ENCODE data around the gene FOXP1.

Gene FOXP1

DNA sequence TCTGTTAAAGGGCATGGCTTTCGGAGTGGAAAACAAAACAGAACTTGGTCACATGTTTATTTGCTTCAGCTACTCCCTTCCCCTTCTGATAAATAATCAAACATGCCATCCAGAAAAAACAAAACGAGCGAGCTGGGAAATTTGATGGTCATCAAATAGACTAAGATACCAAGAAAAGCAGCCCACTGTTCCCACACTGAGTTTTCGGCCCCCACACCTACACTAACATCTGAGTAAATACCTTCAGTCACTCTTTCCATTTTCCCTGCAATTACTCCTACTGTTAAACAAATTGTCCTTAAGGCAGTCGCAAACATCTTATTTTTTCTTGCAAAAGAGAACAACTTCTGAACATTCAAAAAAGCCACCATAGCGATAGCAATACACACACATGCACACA is 454.6 kb downstream of the FOXP1 start:
- peak overlapping the region; percentile 95 for H3K27ac ChIP-seq
- TF ChIP-seq, protein P1, sequence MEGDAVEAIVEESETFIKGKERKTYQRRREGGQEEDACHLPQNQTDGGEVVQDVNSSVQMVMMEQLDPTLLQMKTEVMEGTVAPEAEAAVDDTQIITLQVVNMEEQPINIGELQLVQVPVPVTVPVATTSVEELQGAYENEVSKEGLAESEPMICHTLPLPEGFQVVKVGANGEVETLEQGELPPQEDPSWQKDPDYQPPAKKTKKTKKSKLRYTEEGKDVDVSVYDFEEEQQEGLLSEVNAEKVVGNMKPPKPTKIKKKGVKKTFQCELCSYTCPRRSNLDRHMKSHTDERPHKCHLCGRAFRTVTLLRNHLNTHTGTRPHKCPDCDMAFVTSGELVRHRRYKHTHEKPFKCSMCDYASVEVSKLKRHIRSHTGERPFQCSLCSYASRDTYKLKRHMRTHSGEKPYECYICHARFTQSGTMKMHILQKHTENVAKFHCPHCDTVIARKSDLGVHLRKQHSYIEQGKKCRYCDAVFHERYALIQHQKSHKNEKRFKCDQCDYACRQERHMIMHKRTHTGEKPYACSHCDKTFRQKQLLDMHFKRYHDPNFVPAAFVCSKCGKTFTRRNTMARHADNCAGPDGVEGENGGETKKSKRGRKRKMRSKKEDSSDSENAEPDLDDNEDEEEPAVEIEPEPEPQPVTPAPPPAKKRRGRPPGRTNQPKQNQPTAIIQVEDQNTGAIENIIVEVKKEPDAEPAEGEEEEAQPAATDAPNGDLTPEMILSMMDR (conservative IDR thresholded peaks at IDR 0.05), result no peak

DNA sequence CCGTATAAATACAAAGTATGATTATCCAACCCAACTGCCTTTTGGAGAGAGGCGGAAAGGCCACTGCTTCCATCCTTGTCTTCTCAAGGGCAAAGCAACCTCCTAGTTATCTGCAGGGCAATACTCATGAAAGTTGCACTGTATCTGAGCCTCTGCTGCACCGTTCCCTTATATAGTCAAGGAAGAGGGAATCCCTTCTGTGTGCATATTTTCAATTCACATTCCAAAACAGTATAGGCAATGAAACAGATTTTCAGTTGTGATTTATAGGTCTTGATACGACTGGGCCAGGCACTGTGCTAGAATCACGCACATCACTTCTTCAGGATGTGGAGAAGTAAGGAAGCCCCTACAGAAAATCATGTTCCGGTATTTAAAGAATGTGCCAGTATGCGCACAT is 455.7 kb downstream of the FOXP1 start:
- TF ChIP-seq, protein P1 (conservative IDR thresholded peaks at IDR 0.05), result no peak
- peak overlapping the region; percentile 95 for H3K27ac ChIP-seq

DNA sequence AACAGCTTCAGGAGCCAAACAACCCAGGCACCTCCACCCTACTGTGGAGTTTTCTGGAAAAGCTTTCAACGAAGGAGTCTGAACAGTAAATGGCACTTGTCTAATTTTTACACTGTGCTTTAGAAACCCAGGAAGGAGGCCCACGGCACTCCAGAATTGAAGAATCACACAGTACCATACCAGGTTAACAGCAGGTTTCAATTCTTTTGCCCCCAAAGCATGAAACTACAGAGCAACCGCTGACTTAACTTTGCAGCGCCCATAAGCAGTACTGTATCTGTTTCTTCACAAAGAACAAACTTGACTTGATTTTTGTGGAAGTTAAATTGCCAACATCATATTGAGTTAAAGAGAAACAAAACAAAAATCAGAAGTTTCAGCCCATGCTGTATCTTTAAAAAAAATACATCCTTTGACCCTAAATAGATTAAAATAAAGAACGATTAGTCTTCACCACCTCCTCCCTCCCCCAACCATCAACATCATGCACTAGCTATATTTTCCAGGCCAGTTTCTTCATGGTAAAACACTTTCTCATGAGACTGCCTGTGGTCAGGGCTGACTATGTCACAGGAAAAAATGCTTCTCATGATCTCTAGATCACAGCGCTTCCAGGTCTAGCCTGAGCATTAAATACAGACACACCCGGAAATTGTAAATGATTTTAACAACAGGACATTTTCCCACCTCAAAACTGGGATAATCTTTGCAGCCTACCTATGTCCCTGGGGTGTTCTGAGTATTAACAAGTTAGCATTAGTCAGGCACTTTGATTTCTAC is 456.3 kb downstream of the FOXP1 start:
- peak overlapping the region; percentile 95 for H3K27ac ChIP-seq

DNA sequence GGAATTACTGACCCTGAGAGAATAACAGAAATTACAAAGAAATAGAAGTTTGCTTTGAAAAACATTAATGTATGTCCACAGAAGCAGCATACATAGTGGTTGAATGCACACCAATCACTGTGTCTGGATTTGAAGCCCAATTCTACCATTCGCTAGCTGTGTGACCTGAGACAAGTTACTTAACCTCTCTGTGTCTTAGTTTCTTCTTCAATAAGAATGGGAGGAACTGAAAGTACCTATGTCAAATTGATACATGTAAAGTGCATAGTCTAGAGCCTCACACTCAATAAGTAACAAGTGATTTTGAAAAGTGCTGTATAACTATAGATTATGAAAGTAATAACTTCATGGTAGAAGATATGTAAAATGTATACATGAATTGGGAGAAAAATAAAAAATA is 457.8 kb downstream of the FOXP1 start:
- no peak overlapping the region for H3K27ac ChIP-seq
- TF ChIP-seq, protein P1 (conservative IDR thresholded peaks at IDR 0.05), result no peak

More for the DNA sequence above, 456.3 kb downstream of the FOXP1 start:
- TF ChIP-seq, protein P1 (conservative IDR thresholded peaks at IDR 0.05), result no peak

DNA sequence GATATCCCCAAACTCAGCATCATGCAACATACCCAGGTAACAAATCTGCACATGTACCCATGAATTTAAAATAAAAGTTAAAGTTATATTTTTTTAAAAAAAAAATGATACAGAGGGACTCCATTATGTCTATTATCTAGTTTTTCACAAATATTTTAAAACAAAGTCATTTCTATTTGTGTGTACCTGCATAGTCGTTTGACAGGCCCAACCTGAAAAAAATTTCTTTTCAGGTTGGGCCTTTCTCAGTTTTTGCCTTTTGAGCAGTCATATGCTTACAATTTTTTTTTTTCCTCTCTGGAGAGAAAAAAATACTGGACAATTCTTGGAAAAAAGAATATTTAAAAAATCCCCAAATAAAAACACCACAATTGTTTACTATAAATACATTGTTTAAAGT is 459.5 kb downstream of the FOXP1 start:
- TF ChIP-seq, protein P1 (conservative IDR thresholded peaks at IDR 0.05), result no peak
- no peak overlapping the region for H3K27ac ChIP-seq

DNA sequence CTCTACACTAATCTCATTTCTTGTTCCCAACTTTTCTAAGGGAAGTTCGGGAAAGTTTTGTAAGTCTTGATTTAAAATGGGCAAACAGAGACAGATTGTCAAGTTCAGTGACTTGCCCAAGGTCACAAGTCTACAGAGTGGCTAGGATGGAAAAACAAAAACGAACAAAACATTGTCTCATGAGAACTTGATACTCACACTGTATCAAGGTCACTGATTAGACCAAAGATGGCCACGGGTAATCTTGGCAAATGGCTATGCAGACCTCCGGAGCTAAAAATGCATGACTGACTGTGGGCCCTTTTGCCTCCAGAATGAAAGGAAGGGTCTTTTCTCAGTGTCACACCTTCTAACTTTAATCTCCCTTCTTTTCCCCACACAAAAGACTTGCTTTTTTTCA is 460.9 kb downstream of the FOXP1 start:
- TF ChIP-seq, protein P1 (conservative IDR thresholded peaks at IDR 0.05), result no peak
- H3K27ac ChIP-seq, result no peak overlapping the region

DNA sequence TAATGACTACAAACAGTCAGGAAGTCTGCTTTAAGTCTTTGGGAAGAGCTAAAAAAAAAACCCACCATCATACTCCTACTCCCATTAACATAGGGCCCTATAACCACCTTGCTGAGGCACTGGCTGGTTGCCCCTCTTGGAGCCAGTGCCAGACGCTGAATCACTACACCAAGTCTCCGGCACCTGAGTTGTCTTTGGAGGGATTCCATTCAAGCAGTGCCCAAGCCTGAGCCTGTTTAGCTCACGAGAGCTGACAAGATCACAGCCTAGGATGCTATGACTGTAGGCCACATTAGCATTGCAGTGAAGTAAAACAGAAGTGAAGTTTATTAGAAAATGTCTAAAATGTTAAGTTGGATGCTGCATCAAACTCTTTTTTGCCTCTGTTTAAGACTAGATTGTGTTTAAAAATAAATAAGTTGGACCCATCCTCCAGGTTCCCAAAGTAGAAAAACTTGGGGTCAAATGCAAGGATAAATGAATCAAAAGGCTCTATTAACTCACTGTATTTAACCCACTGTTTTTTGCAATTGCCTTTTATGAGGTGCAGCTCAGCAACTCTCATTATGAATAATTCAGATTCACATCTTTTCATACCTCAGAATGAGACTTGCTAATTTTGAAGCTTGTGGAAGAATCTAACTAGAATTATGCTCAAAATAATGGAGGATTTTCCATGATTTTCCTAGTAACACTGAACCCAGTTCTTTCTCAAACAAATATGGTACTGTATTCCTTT is 461.9 kb downstream of the FOXP1 start:
- TF ChIP-seq, protein P1 (conservative IDR thresholded peaks at IDR 0.05), result no peak
- H3K27ac ChIP-seq, result no peak overlapping the region

Data from VCaP (cell line).